Mucosa of gallbladder (tissue), 1 donor: Measurements from ENCODE around the gene RCAN3. TPM values are rescaled to one million over a fixed set of nuclear protein-coding genes. Genes with fewer than 3 reads are reported as not detected.
A peak's percentile ranks its signal among the peaks of the same experiment; 100 is the strongest.

ENCODE experiments used
- DNase-seq: peaks from one replicate; pipeline ENCODE4 v3.0.0-alpha.2; 2020; ENCODE audit warnings: low spot score
- total RNA-seq: library from RNA; stranded (reverse); gene quantifications from one replicate; pipeline ENCODE4 v1.2.1, GENCODE V29; 2021
- donor health status: DM: no; HTN: no; CAD: no.

Gene RCAN3
- total RNA-seq, 1 donor from 2014 or later = 19.1 TPM

DNA sequence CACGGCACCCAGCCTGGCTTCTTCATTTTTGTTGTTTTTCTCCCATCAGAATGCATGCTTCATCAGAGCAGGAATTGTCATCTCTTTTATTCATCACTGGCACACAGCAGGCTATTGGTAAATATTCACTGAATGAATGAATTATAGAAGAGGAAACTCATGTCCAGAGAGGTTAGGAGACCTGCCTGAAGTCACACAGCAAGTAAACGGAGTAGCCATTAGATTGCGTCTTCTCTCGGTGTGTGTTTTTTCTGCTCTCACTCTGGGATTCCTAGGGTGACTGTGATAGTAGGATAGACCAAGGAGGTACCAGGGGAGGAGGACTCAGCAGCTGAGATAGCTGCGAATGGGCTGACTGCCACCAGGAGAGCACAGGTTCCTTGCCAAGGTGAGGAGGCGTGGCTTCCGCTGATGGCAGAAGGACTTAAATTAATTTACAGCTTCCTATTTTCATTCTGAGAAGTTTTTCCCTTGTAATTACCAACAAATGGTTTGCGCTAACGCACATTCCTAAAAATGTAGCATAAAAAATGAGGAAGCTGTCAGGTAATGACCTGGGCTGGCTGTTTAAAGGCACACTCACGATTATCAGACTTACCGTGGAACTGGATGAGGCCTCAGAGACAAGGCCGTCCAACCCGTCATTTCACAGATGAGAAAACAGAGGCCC lies 48.8 kb downstream of the RCAN3 start:
- peak; percentile 68 for DNase-seq

DNA sequence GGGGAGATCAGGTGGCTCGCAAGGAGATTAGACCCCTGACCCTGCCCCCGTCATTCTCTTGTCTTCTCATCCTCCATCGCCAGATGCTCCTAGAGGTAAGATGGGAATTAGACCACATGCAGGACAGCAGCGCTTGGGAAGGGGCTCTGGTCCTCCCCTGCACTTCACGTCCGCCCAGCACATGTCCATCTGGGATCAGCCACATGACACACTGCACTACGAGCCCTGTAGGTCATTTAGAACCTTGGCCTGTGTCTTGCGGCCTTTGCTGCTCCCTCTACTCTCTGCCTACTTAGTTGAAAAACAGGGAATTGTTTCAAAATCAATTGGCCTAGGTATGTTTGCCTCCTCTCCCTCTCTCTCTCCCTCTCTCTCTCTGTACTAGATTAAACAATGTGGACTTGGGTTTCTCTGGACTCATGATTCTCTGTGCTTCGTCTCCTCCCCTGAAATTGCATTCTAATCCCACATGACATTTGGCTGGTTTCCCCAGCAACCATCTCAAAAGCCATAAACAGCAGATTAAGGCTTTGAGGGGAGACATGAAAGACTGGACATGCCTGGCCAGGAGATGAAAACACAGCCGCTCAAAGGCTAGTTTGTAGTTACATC lies 49.4 kb downstream of the RCAN3 start:
- no peak for DNase-seq

- no peak for DNase-seq
Observed at GRCh38 chr1:24553931-24554330, 51.3 kb downstream of the RCAN3 start.

DNA sequence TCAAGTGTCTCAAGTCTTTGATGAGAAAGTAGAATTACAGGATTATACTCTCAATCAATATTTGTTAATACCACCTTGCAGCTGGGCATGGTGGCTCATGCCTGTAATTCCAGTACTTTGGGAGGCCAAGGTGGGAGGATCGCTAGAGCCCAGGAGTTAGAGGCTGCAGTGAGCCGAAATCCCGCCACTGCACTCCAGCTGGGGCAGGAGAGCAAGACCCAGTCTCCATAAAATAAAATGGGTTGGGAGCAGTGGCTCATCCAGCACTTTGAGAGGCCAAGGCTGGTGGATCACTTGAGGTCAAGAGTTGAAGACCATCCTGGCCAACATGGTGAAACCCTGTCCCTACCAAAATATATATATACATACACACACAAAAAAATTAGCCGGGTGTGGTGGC lies 52.1 kb downstream of the RCAN3 start:
- DNase-seq = no peak

- peak; percentile 71 for DNase-seq
Observed at GRCh38 chr1:24555591-24556413, 53.2 kb downstream of the RCAN3 start, which contains the start of gene NCMAP. Gene NCMAP (plus strand): TSS chr1:24556087. CDS start chr1:24595431, 39,344 bp downstream.

- no peak for DNase-seq
Observed at GRCh38 chr1:24556414-24556795, 53.8 kb downstream of the RCAN3 start.

GRCh38 chr1:24557220-24557619 lies 54.6 kb downstream of the RCAN3 start:
- no peak for DNase-seq

GRCh38 chr1:24557711-24558131 lies 55.1 kb downstream of the RCAN3 start:
- DNase-seq = no peak

- no peak for DNase-seq
Observed at GRCh38 chr1:24558455-24558854, 55.8 kb downstream of the RCAN3 start.

- peak; percentile 89 for DNase-seq
Observed at GRCh38 chr1:24558902-24559791, 56.5 kb downstream of the RCAN3 start.

DNA sequence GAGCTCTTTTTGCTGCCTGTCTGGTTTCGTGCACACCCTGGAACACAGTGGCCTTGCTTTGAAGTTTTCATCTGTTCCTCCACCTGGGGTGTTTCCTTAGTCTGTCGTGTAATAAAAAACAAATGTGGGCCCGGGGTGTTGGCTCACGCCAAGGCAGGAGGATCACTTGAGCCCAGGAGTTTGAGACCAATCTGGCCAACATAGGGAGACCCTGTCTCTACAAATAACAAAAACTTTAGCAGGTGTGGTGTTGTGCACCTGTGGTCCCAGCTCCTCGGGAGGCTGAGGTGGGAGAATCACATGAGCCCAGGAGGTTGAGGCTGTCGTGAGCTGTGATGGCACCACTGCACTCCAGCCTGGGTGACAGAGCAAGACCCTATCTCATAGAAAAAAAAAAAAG lies 57.7 kb downstream of the RCAN3 start:
- no peak for DNase-seq

DNA sequence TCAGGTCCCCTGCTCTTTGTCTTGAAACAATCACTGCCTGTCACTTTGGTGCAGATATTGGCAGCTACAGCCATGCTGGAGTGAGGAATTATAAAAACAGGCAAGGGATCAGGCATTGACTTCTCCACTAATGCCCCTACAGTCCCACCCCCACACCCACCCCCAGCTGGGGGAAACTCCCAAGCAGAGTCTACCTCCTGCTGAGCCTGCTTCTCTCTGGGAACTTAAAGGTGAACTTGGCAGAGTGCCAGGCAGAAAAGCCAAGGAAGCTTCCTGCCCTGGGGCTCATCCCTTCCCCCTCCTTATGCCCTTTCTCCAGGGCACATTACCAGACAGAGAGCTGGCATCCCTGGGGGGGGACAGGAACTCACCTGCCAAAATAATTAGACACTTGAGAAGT lies 60.0 kb downstream of the RCAN3 start:
- peak; percentile 53 for DNase-seq

DNA sequence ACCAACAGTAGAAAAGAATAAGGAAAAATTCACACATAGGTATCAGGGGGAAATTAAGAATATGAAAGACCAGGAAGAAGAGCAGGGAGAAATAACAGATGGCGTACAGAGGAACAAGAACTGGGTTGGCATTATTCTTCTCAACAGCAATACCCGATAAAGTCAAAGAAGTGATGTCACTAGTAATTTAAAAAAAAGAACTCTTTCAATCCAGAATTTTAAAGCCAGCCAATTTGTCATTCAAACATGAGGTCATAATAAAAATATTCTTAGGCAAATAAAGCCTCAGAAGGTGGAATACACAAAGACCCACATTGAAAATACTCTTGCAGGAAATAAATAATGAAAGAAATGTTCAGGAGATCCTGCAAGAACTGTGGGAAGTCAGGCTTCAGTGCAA lies 62.1 kb downstream of the RCAN3 start:
- no peak for DNase-seq

GRCh38 chr1:24566236-24566867 lies 63.7 kb downstream of the RCAN3 start:
- DNase-seq = no peak

DNA sequence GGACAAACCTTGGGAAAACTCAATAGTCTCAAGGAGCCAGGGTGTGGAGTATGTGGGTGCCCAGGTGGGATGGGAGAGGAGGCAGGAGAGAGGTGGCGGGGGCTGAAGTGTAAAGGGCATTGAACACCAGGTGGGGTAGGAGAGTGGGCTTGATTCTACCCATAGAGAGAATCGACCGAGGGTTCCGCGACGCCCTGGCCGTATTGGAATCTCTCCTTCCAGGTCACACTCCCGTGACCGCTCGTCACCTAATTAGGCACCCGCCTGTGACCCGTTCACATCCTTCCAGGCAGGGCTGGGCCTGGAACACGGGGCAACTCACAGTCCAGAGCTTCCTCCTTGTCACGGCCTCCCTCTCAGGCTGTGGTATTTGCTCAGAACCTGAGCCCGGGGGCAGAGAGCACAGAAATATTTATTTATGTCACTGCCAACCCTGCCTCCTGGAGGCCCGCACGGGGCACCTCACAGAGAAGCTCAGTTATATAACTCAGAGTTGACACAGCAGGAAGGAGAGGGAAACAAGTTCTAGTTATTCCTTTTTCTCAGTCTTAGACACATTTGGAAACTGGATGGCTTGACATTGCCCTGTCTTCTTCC lies 65.3 kb downstream of the RCAN3 start:
- DNase-seq = peak; percentile 78

DNA sequence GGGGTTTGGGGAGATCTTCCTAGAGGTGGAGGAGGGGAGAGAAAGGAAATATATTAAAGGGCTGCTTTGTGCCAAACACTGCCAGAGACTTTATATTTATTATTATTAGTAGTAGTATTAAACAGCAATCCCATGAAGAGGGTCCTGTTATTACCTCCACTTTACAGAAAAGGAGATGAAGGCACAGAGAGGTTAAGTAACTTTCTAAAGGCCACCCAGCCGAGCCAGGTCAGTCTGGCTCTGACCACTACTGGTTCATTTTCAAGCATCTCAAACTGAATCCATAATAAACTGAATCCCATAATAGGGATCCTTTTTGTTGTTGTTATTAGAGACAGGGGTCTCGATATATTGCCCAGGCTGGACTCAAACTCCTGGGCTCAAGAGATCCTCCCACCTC lies 65.8 kb downstream of the RCAN3 start:
- DNase-seq = no peak

GRCh38 chr1:24570265-24571125 lies 67.9 kb downstream of the RCAN3 start:
- no peak for DNase-seq

GRCh38 chr1:24572301-24572700 lies 69.7 kb downstream of the RCAN3 start:
- no peak for DNase-seq

GRCh38 chr1:24575905-24576587 lies 73.4 kb downstream of the RCAN3 start:
- no peak for DNase-seq
